H1 (cell line): ENCODE data around the gene ASB3. TPM values are rescaled to one million over a fixed set of nuclear protein-coding genes. Genes with fewer than 3 reads are reported as not detected.

Experiments
- CTCF ChIA-PET: fragments of 300-600 bp; sonication (Branson Sonifier 250); formaldehyde crosslinking; loops from one replicate; lab custom pipeline; 2021; ENCODE audit not compliant: partially characterized antibody; lab: Charles Lee
- POLR2A ChIA-PET: fragments of 300-600 bp; sonication (Branson Sonifier 250); formaldehyde crosslinking; loops from one replicate; lab custom pipeline; 2021; ENCODE audit warnings: inconsistent platforms; ENCODE audit not compliant: partially characterized antibody; lab: Charles Lee
- DNase-seq, 2 experiments: peaks; one replicate each; pipeline versions ENCODE4 v3.0.0 to v3.0.0-alpha.2; 2010 to 2022; ENCODE audit warnings: low spot score in 2 of 2, low read depth in 1 of 2, mixed read lengths in 1 of 2
- FAIRE-seq: peaks from 2 replicates; lab custom pipeline; 2011; peaks lifted over from hg19 to GRCh38; lab: Jason Lieb, UNC
- H2AFZ ChIP-seq: 2 replicates; pipeline ENCODE4 v1.8.1; 2012; ENCODE audit warnings: low read length, inconsistent platforms
- H2AK5ac ChIP-seq: 2 replicates; pipeline ENCODE4 v1.6.1; 2013; ENCODE audit warnings: low read depth, low read length
- H2BK120ac ChIP-seq: replicated peaks from 2 replicates; pipeline ENCODE3; 2013; ENCODE audit warnings: low read depth, low read length, inconsistent platforms
- H2BK12ac ChIP-seq: 2 replicates; pipeline ENCODE4 v1.6.1; 2013; ENCODE audit warnings: low read depth, low read length
- H2BK15ac ChIP-seq: 2 replicates; pipeline ENCODE4 v1.6.1; 2013; ENCODE audit warnings: low read length
- H2BK20ac ChIP-seq: 2 replicates; pipeline ENCODE4 v1.6.1; 2013; ENCODE audit warnings: low read length
- H2BK5ac ChIP-seq: 2 replicates; pipeline ENCODE4 v1.6.1; 2013; ENCODE audit warnings: low read depth, low read length
- H3K14ac ChIP-seq: 2 replicates; pipeline ENCODE4 v1.6.1; 2013; ENCODE audit warnings: inconsistent platforms; ENCODE audit not compliant: insufficient read length
- H3K18ac ChIP-seq: 2 replicates; pipeline ENCODE4 v1.6.1; 2013; ENCODE audit warnings: low read length; ENCODE audit errors: extremely low read depth
- H3K23ac ChIP-seq: 2 replicates; pipeline ENCODE4 v1.6.1; 2013; ENCODE audit warnings: inconsistent platforms; ENCODE audit not compliant: insufficient read length
- H3K23me2 ChIP-seq: 2 replicates; pipeline ENCODE4 v1.6.1; 2013; ENCODE audit warnings: low read depth, low read length
- H3K27ac ChIP-seq: 2 replicates; pipeline ENCODE4 v1.6.1; 2011; ENCODE audit warnings: low read depth, low read length, inconsistent platforms
- H3K27me3 ChIP-seq, 4 experiments: replicated peaks in 1 of 4; 1 replicate in 1 of 4; 2 replicates in 3 of 4; pipeline versions ENCODE4 v1.6.1 to v1.8.1; 2011 to 2013; ENCODE audit warnings: low read length in 3 of 4, mild to moderate bottlenecking in 3 of 4, inconsistent platforms in 2 of 4, mixed read lengths in 2 of 4, moderate library complexity in 1 of 4; ENCODE audit not compliant: control insufficient read depth in 3 of 4, insufficient read depth in 3 of 4; ENCODE audit errors: extremely low read depth in 1 of 4
- H3K36me3 ChIP-seq, 4 experiments: 2 replicates each; pipeline versions ENCODE4 v1.6.1 to v1.8.1; 2011 to 2013; ENCODE audit warnings: mild to moderate bottlenecking in 4 of 4, low read length in 3 of 4, moderate library complexity in 2 of 4, control low read depth in 1 of 4, inconsistent platforms in 1 of 4; ENCODE audit not compliant: insufficient read depth in 4 of 4, control insufficient read depth in 2 of 4
- H3K4ac ChIP-seq: replicated peaks from 2 replicates; pipeline ENCODE3; 2013; ENCODE audit warnings: low read length, low read depth, mixed read lengths, inconsistent platforms; ENCODE audit not compliant: insufficient read length
- H3K4me1 ChIP-seq, 4 experiments: replicated peaks in 1 of 4; 1 replicate in 1 of 4; 2 replicates in 3 of 4; pipeline versions ENCODE4 v1.6.1 to v1.8.1; 2011 to 2013; ENCODE audit warnings: low read length in 3 of 4, inconsistent platforms in 2 of 4, mixed read lengths in 1 of 4; ENCODE audit not compliant: insufficient read depth in 4 of 4, control insufficient read depth in 3 of 4
- H3K4me2 ChIP-seq, 2 experiments: 2 replicates each; pipeline versions ENCODE4 v1.6.1 to v1.8.1; 2011 to 2013; ENCODE audit warnings: low read depth in 2 of 2, low read length in 2 of 2, control low read depth in 1 of 2, inconsistent platforms in 1 of 2, mild to moderate bottlenecking in 1 of 2; ENCODE audit not compliant: insufficient read depth in 1 of 2
- H3K4me3 ChIP-seq, 4 experiments: fragments of 200-600, 300-600 bp in 1 of 4; sonication (generic), shearing (Covaris generic), sonication (Bioruptor Twin) in 1 of 4; 2 replicates each; pipeline versions ENCODE4 v1.5.1 to v1.8.1; 2011 to 2016; ENCODE audit warnings: low read length in 4 of 4, low read depth in 3 of 4, control low read depth in 2 of 4, inconsistent platforms in 2 of 4, mild to moderate bottlenecking in 2 of 4, mixed read lengths in 1 of 4, moderate library complexity in 1 of 4; ENCODE audit not compliant: insufficient read depth in 2 of 4; ENCODE audit errors: extremely low read depth in 1 of 4
- H3K56ac ChIP-seq: replicated peaks from 2 replicates; pipeline ENCODE3; 2013; ENCODE audit warnings: low read depth, mild to moderate bottlenecking, mixed read lengths, low read length, inconsistent platforms; ENCODE audit not compliant: insufficient read length
- H3K79me1 ChIP-seq: 2 replicates; pipeline ENCODE4 v1.6.1; 2013; ENCODE audit warnings: low read depth, low read length, control low read depth
- H3K79me2 ChIP-seq, 2 experiments: 2 replicates each; pipeline versions ENCODE4 v1.6.1 to v1.8.1; 2012 to 2013; ENCODE audit warnings: low read length in 2 of 2, mild to moderate bottlenecking in 2 of 2, inconsistent platforms in 1 of 2; ENCODE audit not compliant: insufficient read depth in 2 of 2, control insufficient read depth in 1 of 2
- H3K9ac ChIP-seq, 4 experiments: replicated peaks in 1 of 4; 1 replicate in 1 of 4; 2 replicates in 3 of 4; pipeline versions ENCODE4 v1.6.1 to v1.8.1; 2011 to 2013; ENCODE audit warnings: low read depth in 3 of 4, low read length in 3 of 4, control low read depth in 2 of 4, mild to moderate bottlenecking in 2 of 4, moderate library complexity in 2 of 4, inconsistent platforms in 1 of 4; ENCODE audit errors: extremely low read depth in 1 of 4
- H3K9me3 ChIP-seq, 2 experiments: 2 replicates each; pipeline versions ENCODE4 v1.6.1 to v1.8.1; 2012 to 2013; ENCODE audit warnings: mild to moderate bottlenecking in 2 of 2, moderate library complexity in 2 of 2, control low read depth in 1 of 2, inconsistent platforms in 1 of 2, low read depth in 1 of 2, low read length in 1 of 2, mixed read lengths in 1 of 2; ENCODE audit not compliant: insufficient read depth in 2 of 2
- H4K20me1 ChIP-seq, 2 experiments: replicated peaks in 1 of 2; 2 replicates each; pipeline versions ENCODE3 to v1.8.1; 2011 to 2013; ENCODE audit warnings: inconsistent platforms in 2 of 2, low read length in 2 of 2, mild to moderate bottlenecking in 1 of 2; ENCODE audit not compliant: insufficient read depth in 2 of 2, control insufficient read depth in 1 of 2
- H4K5ac ChIP-seq: 2 replicates; pipeline ENCODE4 v1.6.1; 2013; ENCODE audit warnings: low read length, low read depth, mixed read lengths, inconsistent platforms; ENCODE audit not compliant: insufficient read length
- H4K8ac ChIP-seq: 2 replicates; pipeline ENCODE4 v1.8.0; 2013; ENCODE audit warnings: mild to moderate bottlenecking, moderate library complexity, low read length, inconsistent platforms; ENCODE audit not compliant: insufficient read depth; ENCODE audit errors: extremely low read depth
- H4K91ac ChIP-seq: replicated peaks from 2 replicates; pipeline ENCODE3; 2013; ENCODE audit warnings: low read length, mixed read lengths, inconsistent platforms; ENCODE audit not compliant: insufficient read length
- BRCA1 ChIP-seq: IDR thresholded peaks from 2 replicates; pipeline ENCODE4 v1.6.1; 2012; ENCODE audit warnings: low read depth, low read length, improper control_type of control experiment
- EP300 ChIP-seq, 2 experiments: IDR thresholded peaks; 1 replicate in 1 of 2; 2 replicates in 1 of 2; pipeline ENCODE4 v1.6.1; 2011 to 2012; ENCODE audit warnings: low read depth in 2 of 2, low read length in 2 of 2, mild to moderate bottlenecking in 2 of 2, borderline replicate concordance in 1 of 2, inconsistent platforms in 1 of 2, moderate library complexity in 1 of 2
- EZH2 ChIP-seq: fragments of 200-600 bp; sonication (generic); IDR thresholded peaks from 2 replicates; pipeline ENCODE4 v1.7.1; 2012; ENCODE audit warnings: low read depth, mild to moderate bottlenecking, moderate library complexity, low read length, inconsistent platforms; ENCODE audit not compliant: severe bottlenecking
- NRF1 ChIP-seq: IDR thresholded peaks from 2 replicates; pipeline ENCODE4 v1.6.1; 2011; ENCODE audit warnings: mild to moderate bottlenecking, low read depth, low read length, improper control_type of control experiment
- RBBP5 ChIP-seq: IDR thresholded peaks from 2 replicates; pipeline ENCODE4 v1.7.1; 2012; ENCODE audit warnings: low read depth, mild to moderate bottlenecking, inconsistent platforms, low read length, moderate library complexity, borderline replicate concordance
- SP2 ChIP-seq: IDR thresholded peaks from 2 replicates; pipeline ENCODE4 v1.6.1; 2012; ENCODE audit warnings: mild to moderate bottlenecking, low read length, inconsistent platforms
- SP4 ChIP-seq: IDR thresholded peaks from 2 replicates; pipeline ENCODE4 v1.6.1; 2012; ENCODE audit warnings: low read length, inconsistent platforms
- WGBS, 2 experiments: shearing (Covaris generic) in 1 of 2; methylation state at CpG; one replicate each; pipeline versions ENCODE4 v1.1.6 to v1.1.7; 2013 to 2015; ENCODE audit warnings: low lambda C conversion rate in 2 of 2, mixed read lengths in 2 of 2, inconsistent platforms in 1 of 2, low coverage in 1 of 2, missing lambda C conversion rate in 1 of 2; ENCODE audit not compliant: insufficient replicate concordance in 2 of 2, insufficient coverage in 1 of 2, insufficient read length in 1 of 2; ENCODE audit errors: extremely low coverage in 1 of 2, missing lambda C conversion rate in 1 of 2; 5-methylcytosine and 5-hydroxymethylcytosine counted together
- polyA plus RNA-seq, 7 experiments: library from polyadenylated mRNA; depleted of rRNA in 3 of 7; stranded (reverse) in 5 of 7; unstranded in 2 of 7; fragments of >200 nt in 5 of 7; fragments of 200-250 nt in 2 of 7; gene quantifications; 1 replicate in 5 of 7; 2 replicates in 1 of 7; 4 replicates in 1 of 7; pipeline versions ENCODE4 v1.2.1 to v1.2.3, GENCODE V29; 2011 to 2013; ENCODE audit warnings: missing spikeins in 2 of 7, mixed read lengths in 2 of 7
- total RNA-seq: library from RNA; stranded (reverse); fragmentation: NEBNext Ultra II Directional; extraction: Animal tissue kit (Norgen Biotek cat#: 25700); gene quantifications from 2 replicates; pipeline ENCODE4 v1.2.1, GENCODE V29; 2021

ASB3 gene
- total and polyA plus RNA-seq, 2 of the 8 experiments (the other 6 are each of a cell fraction or from before 2014, with no cell fraction given) = 22.6 to 25.4 TPM

- Histone ChIP-seq H3K9me3 (no peaks in the 10 kb centered on the region), H4K5ac (no peak overlapping the region), H4K91ac (no peak overlapping the region), H3K9ac (no peak overlapping the region), H2BK15ac (no peak overlapping the region), H3K14ac (no peak overlapping the region), H2BK5ac (no peak overlapping the region), H3K4me3 (no peak overlapping the region), H2BK12ac (no peak overlapping the region), H2AK5ac (no peak overlapping the region), H3K4ac (no peak overlapping the region), H3K27me3 (no peaks in the 10 kb centered on the region), H4K8ac (no peak overlapping the region), H3K4me2 (no peak overlapping the region), H2AFZ (no peak overlapping the region), H3K23me2 (no peaks in the 10 kb centered on the region), H3K79me2 (no peaks in the 10 kb centered on the region), H3K27ac (no peak overlapping the region), H2BK20ac (no peak overlapping the region), H3K23ac (no peak overlapping the region)
- no peak for FAIRE-seq
- TF ChIP-seq NRF1 (no peak), SP4 (no peak), RBBP5 (no peak), EZH2 (no peak), EP300 (IDR thresholded peaks at IDR 0.05; ENCODE audit: borderline replicate concordance in 1 of 2, low read depth in 2 of 2, low read length in 2 of 2) (no peak), BRCA1 (no peak), SP2 (no peak)
- TF ChIP-seq, all 59 proteins: peak for 0
- no peak overlapping the region for H2BK120ac ChIP-seq
- WGBS, 2 experiments = 93% methylated on average over 4 of the region's 4 CpGs; no CpG with 5 or more reads in 1 of the 2 experiments
- H3K79me1 ChIP-seq = no peaks in the 10 kb centered on the region
- no peaks in the 10 kb centered on the region for H3K4me1 ChIP-seq
- DNase-seq = no peak
- no peaks in the 10 kb centered on the region; a peak in 1 of 8 replicates for H3K36me3 ChIP-seq
- no peaks in the 10 kb centered on the region for H4K20me1 ChIP-seq
- POLR2A ChIA-PET = no interaction called here
- CTCF ChIA-PET = no interaction called here
- no peak overlapping the region for H3K18ac ChIP-seq
- no peak overlapping the region for H3K56ac ChIP-seq
Observed at GRCh38 chr2:53725662-53726061, 61.1 kb downstream of the ASB3 start.
